Mammary epithelial cell (primary cell): ENCODE measurements around the gene DUSP3.

Experiments
- CTCF ChIP-seq, 2 donors: IDR thresholded peaks in 1 of 2; conservative IDR thresholded peaks in 1 of 2; 2 replicates each; pipeline ENCODE4 v1.5.1; 2011 to 2012; ENCODE audit warnings: inconsistent platforms in 2 of 2, low read length in 2 of 2, mild to moderate bottlenecking in 2 of 2, control low read depth in 1 of 2, low read depth in 1 of 2; ENCODE audit not compliant: insufficient read depth in 1 of 2; ENCODE audit errors: extremely low read depth in 1 of 2
- EZH2 ChIP-seq: IDR thresholded peaks from 2 replicates; pipeline ENCODE4 v1.6.1; 2012; ENCODE audit warnings: low read length, inconsistent platforms, borderline replicate concordance

DNA sequence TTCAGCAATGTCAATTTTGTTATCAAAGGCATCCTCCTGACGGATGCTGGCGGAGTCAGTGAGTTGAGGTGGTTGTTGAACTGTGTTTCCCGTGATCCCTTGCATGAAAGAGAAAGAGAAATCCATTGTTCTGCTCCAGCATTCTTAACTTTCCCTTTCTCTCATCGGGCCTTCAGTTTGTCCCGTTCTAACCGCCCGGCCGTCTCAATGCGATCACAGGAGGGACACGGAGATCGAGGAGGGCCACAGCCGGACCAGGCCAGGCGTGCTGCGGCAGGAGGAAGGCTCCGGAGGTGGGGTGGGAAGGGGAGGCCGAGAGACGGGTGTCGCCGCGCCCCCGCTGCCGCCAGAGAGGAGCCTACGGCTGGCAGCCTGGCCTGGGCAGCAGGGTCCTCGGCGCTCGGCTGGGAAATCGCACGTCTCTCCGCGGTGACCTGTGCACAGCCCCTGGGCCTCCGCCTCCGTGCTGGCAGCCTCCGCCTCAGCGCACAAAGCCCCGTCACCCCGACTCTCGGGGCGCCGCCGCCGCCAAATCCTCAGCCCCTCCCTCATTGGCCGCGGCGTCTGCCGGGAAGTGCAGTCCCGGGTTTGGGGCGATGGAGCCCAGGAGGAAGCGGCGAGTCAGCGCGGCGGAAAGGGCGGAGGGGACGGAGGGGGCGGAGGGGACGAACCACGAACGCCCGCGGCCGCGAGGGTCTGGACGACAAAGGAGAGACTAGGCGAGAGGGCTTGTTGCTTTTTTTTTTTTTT, 58.3 kb downstream of the DUSP3 start:
- no peak for TF ChIP-seq CTCF (conservative IDR thresholded peaks at IDR 0.05 in 1 of 2, IDR thresholded peaks at IDR 0.05 in 1 of 2; ENCODE audit: extremely low read depth in 1 of 2, insufficient read depth in 1 of 2, low read depth in 1 of 2, low read length in 2 of 2)
- TF ChIP-seq EZH2: no peak
